HepG2 (cell line): Measurements from ENCODE around the gene P2RY2. TPM values are rescaled to one million over a fixed set of nuclear protein-coding genes. Genes with fewer than 3 reads are reported as not detected.

ENCODE experiments used
- CEBPB ChIP-seq: IDR thresholded peaks from 2 replicates; pipeline ENCODE4 v1.6.1; 2011; ENCODE audit warnings: low read depth, low read length, improper control_type of control experiment, borderline replicate concordance
- EED ChIP-seq: sonication (generic); formaldehyde crosslinking; IDR thresholded peaks from 2 replicates; pipeline ENCODE4 v1.5.0; 2020; ENCODE audit warnings: mild to moderate bottlenecking, missing genetic modification reagents
- FOSL1 ChIP-seq: sonication (generic); formaldehyde crosslinking; IDR thresholded peaks from 2 replicates; pipeline ENCODE4 v1.9.0; 2021; ENCODE audit warnings: missing genetic modification reagents, borderline replicate concordance
- FOXM1 ChIP-seq: sonication (generic); formaldehyde crosslinking; IDR thresholded peaks from 2 replicates; pipeline ENCODE4 v1.5.0; 2020; ENCODE audit warnings: missing genetic modification reagents
- FOXP4 ChIP-seq: sonication (generic); formaldehyde crosslinking; IDR thresholded peaks from 2 replicates; pipeline ENCODE4 v1.4.0; 2020; ENCODE audit warnings: missing genetic modification reagents
- HMGXB4 ChIP-seq, 2 experiments: sonication (generic) in 1 of 2; formaldehyde crosslinking in 1 of 2; IDR thresholded peaks; 2 replicates each; pipeline versions ENCODE4 v1.4.0 to v1.6.1; 2018 to 2020; ENCODE audit warnings: missing genetic modification reagents in 2 of 2, borderline replicate concordance in 1 of 2, low read depth in 1 of 2, mild to moderate bottlenecking in 1 of 2, missing biosample characterization in 1 of 2
- MED13 ChIP-seq: sonication (generic); formaldehyde crosslinking; IDR thresholded peaks from 2 replicates; pipeline ENCODE4 v1.5.0; 2020; ENCODE audit warnings: missing genetic modification reagents
- MLX ChIP-seq: IDR thresholded peaks from 2 replicates; pipeline ENCODE4 v1.6.1; 2016
- NR3C1 ChIP-seq: sonication (generic); formaldehyde crosslinking; IDR thresholded peaks from 2 replicates; pipeline ENCODE4 v1.4.0; 2020; ENCODE audit warnings: missing genetic modification reagents
- PHF21A ChIP-seq: sonication (generic); formaldehyde crosslinking; IDR thresholded peaks from 2 replicates; pipeline ENCODE4 v1.5.0; 2020; ENCODE audit warnings: mild to moderate bottlenecking, missing genetic modification reagents
- RXRA ChIP-seq: sonication (generic); formaldehyde crosslinking; IDR thresholded peaks from 2 replicates; pipeline ENCODE4 v1.5.1; 2020; ENCODE audit warnings: missing genetic modification reagents
- TAF1 ChIP-seq: sonication (generic); formaldehyde crosslinking; IDR thresholded peaks from 2 replicates; pipeline ENCODE4 v1.4.0; 2020; ENCODE audit warnings: missing genetic modification reagents
- ZBTB2 ChIP-seq: sonication (generic); formaldehyde crosslinking; IDR thresholded peaks from 2 replicates; pipeline ENCODE4 v1.8.0; 2022; ENCODE audit warnings: low read depth, missing genetic modification reagents
- ZNF264 ChIP-seq: sonication (generic); formaldehyde crosslinking; IDR thresholded peaks from 2 replicates; pipeline ENCODE4 v1.4.0; 2020; ENCODE audit warnings: missing genetic modification reagents
- ZNF430 ChIP-seq: sonication (generic); formaldehyde crosslinking; IDR thresholded peaks from 2 replicates; pipeline ENCODE4 v1.9.0; 2021; ENCODE audit warnings: mild to moderate bottlenecking, missing genetic modification reagents
- ZNF570 ChIP-seq: sonication (generic); formaldehyde crosslinking; IDR thresholded peaks from 2 replicates; pipeline ENCODE4 v1.4.0; 2020; ENCODE audit warnings: mild to moderate bottlenecking, missing genetic modification reagents, borderline replicate concordance
- polyA plus RNA-seq, 8 experiments: library from polyadenylated mRNA; depleted of rRNA in 3 of 8; stranded (reverse) in 7 of 8; unstranded in 1 of 8; fragments of >200 nt; fragmentation: Illumina TruSeq in 4 of 8; extraction: Trizol in 4 of 8; gene quantifications; 2 replicates each; pipeline versions ENCODE4 v1.2.1 to v1.2.3, GENCODE V29; 2011 to 2016; ENCODE audit warnings: low read depth in 4 of 8, missing spikeins in 1 of 8, mixed read lengths in 1 of 8; ENCODE audit not compliant: insufficient read depth in 1 of 8
- total RNA-seq, 5 experiments: library from RNA; depleted of rRNA; stranded (reverse); fragments of >200 nt; fragmentation: Illumina TruSeq; extraction: Trizol; gene quantifications; 2 replicates each; pipeline ENCODE4 v1.2.3, GENCODE V29; 2016; ENCODE audit warnings: low read depth in 1 of 5
- TF ChIP-seq, protein P1 (sequence below): IDR thresholded peaks from 2 replicates; pipeline ENCODE4 v1.6.1; 2016; ENCODE audit warnings: missing genetic modification reagents, missing compliant biosample characterization
- TF ChIP-seq, protein P2 (sequence below): sonication (generic); formaldehyde crosslinking; IDR thresholded peaks from 2 replicates; pipeline ENCODE4 v1.5.0; 2020; ENCODE audit warnings: missing genetic modification reagents

P2RY2 gene
- total and polyA plus RNA-seq, 2 of the 13 experiments (the other 11 are each of a cell fraction or from before 2014, with no cell fraction given): 0.95 to 3.1 TPM

DNA sequence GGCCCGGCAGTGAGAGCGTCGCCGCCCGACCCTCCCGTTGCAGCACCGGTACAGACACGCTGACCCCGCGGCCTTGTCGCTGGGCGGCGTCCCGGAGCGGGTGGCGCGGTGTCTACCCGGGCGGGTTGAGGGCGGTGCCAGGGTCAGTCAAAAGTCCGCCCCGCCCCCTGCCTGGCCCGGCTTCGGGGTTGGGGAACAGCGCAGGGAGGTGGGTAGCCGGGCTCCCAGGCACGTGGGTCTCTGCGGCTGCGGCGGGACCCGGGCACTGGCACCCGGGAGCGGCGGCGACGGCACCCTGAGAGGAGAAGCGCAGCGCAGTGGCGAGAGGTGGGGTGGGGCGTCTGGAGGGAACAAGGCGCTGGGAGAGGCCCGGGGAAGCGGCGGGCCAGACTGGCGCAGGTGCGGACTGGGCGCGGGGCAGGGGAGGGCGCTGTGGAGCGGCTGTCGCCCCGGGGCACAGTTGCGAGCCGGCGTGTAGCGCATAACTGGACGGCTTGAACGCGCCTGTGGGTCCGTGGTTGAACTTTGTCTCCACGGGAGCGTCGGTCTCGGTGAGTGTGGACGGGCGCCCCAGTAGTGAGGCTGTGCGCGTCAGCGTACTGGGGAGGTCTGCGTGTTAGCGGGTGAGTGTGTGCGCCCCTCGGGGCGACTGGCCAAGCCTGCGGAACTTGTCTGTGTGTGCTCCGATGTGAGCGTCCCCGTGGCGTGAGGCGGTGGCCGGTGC, at the start of gene P2RY2 (continued):
- TF ChIP-seq, protein P1, sequence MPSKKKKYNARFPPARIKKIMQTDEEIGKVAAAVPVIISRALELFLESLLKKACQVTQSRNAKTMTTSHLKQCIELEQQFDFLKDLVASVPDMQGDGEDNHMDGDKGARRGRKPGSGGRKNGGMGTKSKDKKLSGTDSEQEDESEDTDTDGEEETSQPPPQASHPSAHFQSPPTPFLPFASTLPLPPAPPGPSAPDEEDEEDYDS: peak; percentile 17; the same call in 1 of the 2 replicates
- TF ChIP-seq CEBPB (no peak), FOXM1 (CRISPR knock-in tag) (peak; percentile 54; the same call in 1 of the 2 replicates), ZNF570 (CRISPR knock-in tag) (no peak), ZBTB2 (peak; percentile 55; the same call in 1 of the 2 replicates), NR3C1 (CRISPR knock-in tag) (no peak), MLX (CRISPR knock-in tag) (no peak), ZNF430 (CRISPR knock-in tag) (no peak), TAF1 (peak; percentile 45; the same call in 1 of the 2 replicates), FOSL1 (CRISPR knock-in tag) (0 out of 2 replicates have a peak, but pooled peaks have one; percentile 13), EED (no peak; the same call in 1 of the 2 replicates), MED13 (CRISPR knock-in tag) (0 out of 2 replicates have a peak, but pooled peaks have one; percentile 48), RXRA (CRISPR knock-in tag) (peak; percentile 65), ZNF264 (0 out of 2 replicates have a peak, but pooled peaks have one; percentile 63), HMGXB4 (CRISPR knock-in tag; IDR thresholded peaks at IDR 0.05; ENCODE audit: borderline replicate concordance in 1 of 2, low read depth in 1 of 2) (peak; percentile 56 to 88; a peak in 2 of 4 replicates), PHF21A (peak; percentile 30; the same call in 1 of the 2 replicates), FOXP4 (0 out of 2 replicates have a peak, but pooled peaks have one; percentile 26)
- TF ChIP-seq, protein P2, sequence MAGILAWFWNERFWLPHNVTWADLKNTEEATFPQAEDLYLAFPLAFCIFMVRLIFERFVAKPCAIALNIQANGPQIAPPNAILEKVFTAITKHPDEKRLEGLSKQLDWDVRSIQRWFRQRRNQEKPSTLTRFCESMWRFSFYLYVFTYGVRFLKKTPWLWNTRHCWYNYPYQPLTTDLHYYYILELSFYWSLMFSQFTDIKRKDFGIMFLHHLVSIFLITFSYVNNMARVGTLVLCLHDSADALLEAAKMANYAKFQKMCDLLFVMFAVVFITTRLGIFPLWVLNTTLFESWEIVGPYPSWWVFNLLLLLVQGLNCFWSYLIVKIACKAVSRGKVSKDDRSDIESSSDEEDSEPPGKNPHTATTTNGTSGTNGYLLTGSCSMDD: no peak
